Heart right ventricle (tissue), 16 donors: ENCODE measurements around the gene RAVER1. TPM values are rescaled to one million over a fixed set of nuclear protein-coding genes. Genes with fewer than 3 reads are reported as not detected.

Experiments used
- ATAC-seq, 8 donors: fragments of 200-7000 bp; cut with Tn5 transposase; one replicate each; pipeline ENCODE4 v1.9.1; 2020; ENCODE audit warnings: mild to moderate bottlenecking in 8 of 8, moderate library complexity in 8 of 8, moderate number of reproducible peaks in 1 of 8
- DNase-seq, 2 donors: peaks; one replicate each; pipeline ENCODE4 v3.0.0-alpha.2; 2020
- H3K27ac ChIP-seq, 10 donors: fragments of 200-600 bp; sonication (generic) in 2 of 10; one replicate each; pipeline versions ENCODE4 v1.5.0 to v1.8.0; 2020 to 2022; ENCODE audit warnings: mild to moderate bottlenecking in 3 of 10
- H3K27me3 ChIP-seq, 7 donors: fragments of 200-600 bp; one replicate each; pipeline ENCODE4 v1.8.0; 2021 to 2022; ENCODE audit warnings: mild to moderate bottlenecking in 2 of 7
- H3K36me3 ChIP-seq, 9 donors: fragments of 200-600 bp; sonication (generic) in 1 of 9; one replicate each; pipeline versions ENCODE4 v1.5.0 to v1.8.0; 2020 to 2022; ENCODE audit warnings: mild to moderate bottlenecking in 2 of 9
- H3K4me1 ChIP-seq, 9 donors: fragments of 200-600 bp; sonication (generic) in 1 of 9; one replicate each; pipeline versions ENCODE4 v1.5.0 to v1.8.0; 2020 to 2022; ENCODE audit warnings: mild to moderate bottlenecking in 4 of 9
- H3K4me3 ChIP-seq, 10 donors: fragments of 200-600 bp; sonication (generic) in 2 of 10; one replicate each; pipeline versions ENCODE4 v1.5.0 to v1.8.0; 2020 to 2022; ENCODE audit warnings: mild to moderate bottlenecking in 7 of 10, moderate library complexity in 2 of 10
- H3K9me3 ChIP-seq, 11 donors: fragments of 200-600 bp in 10 of 11; sonication (generic) in 2 of 11; one replicate each; pipeline versions ENCODE4 v1.5.0 to v1.8.0; 2013 to 2022; ENCODE audit warnings: mild to moderate bottlenecking in 2 of 11, control low read depth in 1 of 11, moderate library complexity in 1 of 11
- WGBS, 2 donors: extraction: QIAGEN DNeasy Blood & Tissue Kit; methylation state at CpG; one replicate each; pipeline ENCODE4 v1.1.7; 2013; ENCODE audit warnings: inconsistent platforms in 1 of 2; 5-methylcytosine and 5-hydroxymethylcytosine counted together
- intact Hi-C, 10 donors: fragments of 100-400 bp; cut with DNase I; formaldehyde crosslinking; loops; one replicate each; pipeline versions ENCODE4 v1.11.1 to v1.14.2; 2022
- polyA plus RNA-seq, 2 donors: library from polyadenylated mRNA; stranded (reverse); fragments of 200-250 nt; gene quantifications; one replicate each; pipeline ENCODE4 v1.2.3, GENCODE V29; 2013
- total RNA-seq, 10 donors: library from RNA; stranded (reverse); fragmentation: NEBNext Ultra II Directional in 3 of 10; extraction: Animal tissue kit (Norgen Biotek cat#: 25700) in 3 of 10; gene quantifications; one replicate each; pipeline versions ENCODE4 v1.2.1 to v1.2.4, GENCODE V29; 2021 to 2023
- TF ChIP-seq, protein P1 (sequence below), 9 donors: fragments of 200-600 bp; sonication (generic) in 2 of 9; IDR thresholded peaks; one replicate each; pipeline versions ENCODE4 v1.5.0 to v1.8.0; 2021 to 2022; ENCODE audit warnings: antibody characterized with exemption in 9 of 9, mild to moderate bottlenecking in 5 of 9, moderate library complexity in 1 of 9
- donor health status: Arrhythmogenic right ventricular cardiomyopathy.
- donor health status: ischemic (EF 13 %, LVEDD 7.1; RV severe dilation, severe dysfunction).
- donor health status: healthy with polysubstance abuse.
- donor health status: DM: no; HTN: yes; CAD: no.
- donor health status: DM: no; HTN: no; CAD: no.
- donor health status: ischemic (EF 25% LVEDD 6.9; RV normal size, moderate dysfunction).
- donor health status: ischemic (EF 25% LVEDD 5.7; RV mildly dilated, moderate dysfunction).
- donor health status: healthy.
- donor health status: DM: yes; HTN: yes; CAD: no.
- donor health status: Ischemic cardiomyopathy.
- donor health status: ischemic (EF 35%, LVEDD 5.7; RV mildly dilated, moderate dysfunction).
- donor health status: nonischemic (EF 11% LVEDD 7.7; RV severe dilation, severe dysfunction).
- donor health status: DM: yes; HTN: yes; CAD: no.
- donor health status: PGD.
- donor health status: ischemic (EF 29% LVEDD 5.4; RV normal size, mild dysfunction).
- donor health status: nonischemic (EF 23%, LVEDD 6.1; RV moderate dilation, normal function).

Gene RAVER1
- total and polyA plus RNA-seq, 12 donors, result 5.1 to 16.9 (median 12.2) TPM

DNA sequence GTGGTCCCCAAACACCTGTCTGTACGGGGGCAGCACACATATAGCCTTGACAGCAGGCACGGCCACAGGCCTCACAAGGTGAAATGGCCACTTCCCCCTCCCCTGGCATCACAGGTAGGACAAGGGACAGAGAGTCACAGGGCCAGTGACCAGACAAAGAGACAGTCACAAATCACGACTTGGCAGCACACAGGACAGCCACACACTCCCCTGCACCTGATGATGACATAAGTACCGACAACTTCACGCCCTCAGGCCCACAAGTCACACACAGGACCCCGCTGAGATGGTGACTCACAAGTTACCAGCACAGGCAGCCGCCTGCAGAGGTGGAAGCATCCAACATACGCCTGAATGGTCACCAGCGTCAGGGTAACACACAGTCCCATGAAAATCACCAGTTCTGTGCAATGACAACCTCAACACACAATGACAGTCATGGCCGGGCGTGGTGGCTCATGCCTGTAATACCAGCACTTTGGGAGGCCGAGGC, 30.5 kb upstream of the RAVER1 start:
- H3K27ac ChIP-seq, result no peak overlapping the region
- peaks cover 7 to 100% (median 51%) of the 10 kb centered on the region in 9 donors for H3K36me3 ChIP-seq
- H3K4me1 ChIP-seq, result no peaks in the 10 kb centered on the region
- no peak for DNase-seq
- WGBS, 2 donors, result 95 to 96% methylated on average over 12 of the region's 12 CpGs
- H3K9me3 ChIP-seq, result no peaks in the 10 kb centered on the region
- ATAC-seq, result no peak
- TF ChIP-seq, protein P1, sequence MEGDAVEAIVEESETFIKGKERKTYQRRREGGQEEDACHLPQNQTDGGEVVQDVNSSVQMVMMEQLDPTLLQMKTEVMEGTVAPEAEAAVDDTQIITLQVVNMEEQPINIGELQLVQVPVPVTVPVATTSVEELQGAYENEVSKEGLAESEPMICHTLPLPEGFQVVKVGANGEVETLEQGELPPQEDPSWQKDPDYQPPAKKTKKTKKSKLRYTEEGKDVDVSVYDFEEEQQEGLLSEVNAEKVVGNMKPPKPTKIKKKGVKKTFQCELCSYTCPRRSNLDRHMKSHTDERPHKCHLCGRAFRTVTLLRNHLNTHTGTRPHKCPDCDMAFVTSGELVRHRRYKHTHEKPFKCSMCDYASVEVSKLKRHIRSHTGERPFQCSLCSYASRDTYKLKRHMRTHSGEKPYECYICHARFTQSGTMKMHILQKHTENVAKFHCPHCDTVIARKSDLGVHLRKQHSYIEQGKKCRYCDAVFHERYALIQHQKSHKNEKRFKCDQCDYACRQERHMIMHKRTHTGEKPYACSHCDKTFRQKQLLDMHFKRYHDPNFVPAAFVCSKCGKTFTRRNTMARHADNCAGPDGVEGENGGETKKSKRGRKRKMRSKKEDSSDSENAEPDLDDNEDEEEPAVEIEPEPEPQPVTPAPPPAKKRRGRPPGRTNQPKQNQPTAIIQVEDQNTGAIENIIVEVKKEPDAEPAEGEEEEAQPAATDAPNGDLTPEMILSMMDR (IDR thresholded peaks at IDR 0.05), result no peak
- no peak overlapping the region for H3K4me3 ChIP-seq
- H3K27me3 ChIP-seq, result no peaks in the 10 kb centered on the region
- intact Hi-C loops, result no loop called here

DNA sequence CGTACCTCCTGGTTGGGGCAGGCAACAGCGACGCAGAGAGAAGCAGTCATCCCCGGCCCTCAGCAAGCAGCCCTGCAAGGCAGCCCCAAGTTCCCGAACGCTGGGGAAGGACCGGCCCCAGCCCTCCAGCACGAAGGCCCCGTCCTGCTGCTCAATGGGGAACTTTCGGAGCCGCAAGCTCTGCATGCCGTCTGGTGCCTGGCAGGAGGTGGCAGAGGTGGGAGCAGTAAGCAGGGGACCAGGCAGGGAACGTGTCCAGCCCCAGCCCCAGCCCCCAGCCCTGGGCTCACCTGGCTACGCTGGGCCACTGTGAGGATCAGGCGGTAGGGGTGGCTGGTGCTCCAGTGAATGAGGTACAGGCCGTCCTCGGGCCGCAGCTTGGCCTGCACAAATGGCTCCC, 28.9 kb upstream of the RAVER1 start:
- no peak overlapping the region for H3K27ac ChIP-seq
- H3K27me3 ChIP-seq, result no peaks in the 10 kb centered on the region
- no peak for ATAC-seq
- WGBS, 2 donors, result 93 to 95% methylated on average over 18 of the region's 18 CpGs
- no peak overlapping the region for H3K4me3 ChIP-seq
- no peak for DNase-seq
- no peaks in the 10 kb centered on the region for H3K4me1 ChIP-seq
- TF ChIP-seq, protein P1 (IDR thresholded peaks at IDR 0.05), result no peak
- peaks cover 7 to 100% (median 62%) of the 10 kb centered on the region in 9 donors for H3K36me3 ChIP-seq
- H3K9me3 ChIP-seq, result no peaks in the 10 kb centered on the region
- intact Hi-C loops, result no loop called here

DNA sequence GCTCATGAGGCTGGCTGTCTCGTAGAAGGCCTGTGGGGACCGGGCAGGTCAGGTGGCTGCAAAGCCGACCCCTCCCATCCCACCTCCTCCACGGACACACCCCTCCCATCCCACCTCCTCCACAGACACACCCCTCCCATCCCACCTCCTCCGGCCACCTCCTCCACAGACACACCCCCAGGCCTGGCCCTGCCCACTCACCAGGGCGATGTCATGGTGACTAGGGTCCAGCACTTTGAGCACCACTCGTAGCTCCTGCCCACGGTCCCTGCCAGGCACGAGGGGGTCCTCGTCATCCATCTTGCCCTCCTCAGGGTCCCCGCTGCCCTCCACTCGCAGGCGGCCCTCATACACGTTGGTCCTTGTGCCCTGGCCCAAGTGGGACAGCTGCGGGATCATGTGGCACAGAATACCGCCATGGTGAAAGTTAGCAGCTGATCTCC, 28.3 kb upstream of the RAVER1 start:
- no peak for DNase-seq
- TF ChIP-seq, protein P1 (IDR thresholded peaks at IDR 0.05), result no peak
- H3K4me1 ChIP-seq, result no peaks in the 10 kb centered on the region
- ATAC-seq, result no peak
- no peaks in the 10 kb centered on the region for H3K27me3 ChIP-seq
- intact Hi-C loops, result no loop called here
- H3K36me3 ChIP-seq, result peaks cover 5 to 100% (median 63%) of the 10 kb centered on the region in 9 donors
- 86 to 89% methylated on average over 11 to 16 of the region's 16 CpGs for WGBS, 2 donors
- H3K27ac ChIP-seq, result no peak overlapping the region
- H3K9me3 ChIP-seq, result no peaks in the 10 kb centered on the region
- no peak overlapping the region for H3K4me3 ChIP-seq

DNA sequence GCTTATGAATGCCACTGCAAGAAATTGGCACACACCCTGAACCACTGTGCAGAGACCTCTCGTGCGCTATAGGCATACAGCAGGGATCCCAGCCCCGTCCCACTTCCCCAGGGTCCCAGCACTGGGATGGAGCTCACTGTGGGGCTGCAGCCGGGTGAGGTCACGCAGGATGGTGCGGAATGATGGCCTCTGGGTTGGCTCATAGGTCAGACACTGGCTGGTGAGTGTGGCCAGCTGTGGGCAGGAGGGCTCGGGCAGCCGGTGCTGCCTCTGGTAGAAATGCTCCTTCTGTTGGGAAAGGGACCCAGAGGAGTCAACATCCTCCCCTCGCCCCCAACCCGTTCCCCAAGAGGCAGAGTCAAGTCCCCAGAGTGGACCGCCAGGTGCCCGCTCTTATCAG, 23.1 kb upstream of the RAVER1 start:
- Histone ChIP-seq H3K36me3 (peaks cover 0 to 100% (median 47%) of the 10 kb centered on the region in 9 donors), H3K4me1 (peaks cover 0 to 20% (median 13%) of the 10 kb centered on the region in 9 donors), H3K27ac (no peak overlapping the region), H3K9me3 (no peaks in the 10 kb centered on the region), H3K27me3 (no peaks in the 10 kb centered on the region), H3K4me3 (no peak overlapping the region)
- intact Hi-C loops, result no loop called here
- WGBS, 2 donors, result 97% methylated on average over 12 of the region's 12 CpGs
- DNase-seq (no peak), ATAC-seq (no peak)
- TF ChIP-seq, protein P1 (IDR thresholded peaks at IDR 0.05), result no peak
